AG08395 (cell line): ENCODE results near the gene NEK11.
"Not testable (repeated sequence)": the region's sequence is repeated elsewhere in the genome, so short reads cannot be mapped to it uniquely, and the experiment has no call there.

Source experiments
- DNase-seq: peaks from one replicate; pipeline ENCODE4 v3.0.0; 2012; ENCODE audit warnings: mixed read lengths, low spot score

Gene NEK11

DNA sequence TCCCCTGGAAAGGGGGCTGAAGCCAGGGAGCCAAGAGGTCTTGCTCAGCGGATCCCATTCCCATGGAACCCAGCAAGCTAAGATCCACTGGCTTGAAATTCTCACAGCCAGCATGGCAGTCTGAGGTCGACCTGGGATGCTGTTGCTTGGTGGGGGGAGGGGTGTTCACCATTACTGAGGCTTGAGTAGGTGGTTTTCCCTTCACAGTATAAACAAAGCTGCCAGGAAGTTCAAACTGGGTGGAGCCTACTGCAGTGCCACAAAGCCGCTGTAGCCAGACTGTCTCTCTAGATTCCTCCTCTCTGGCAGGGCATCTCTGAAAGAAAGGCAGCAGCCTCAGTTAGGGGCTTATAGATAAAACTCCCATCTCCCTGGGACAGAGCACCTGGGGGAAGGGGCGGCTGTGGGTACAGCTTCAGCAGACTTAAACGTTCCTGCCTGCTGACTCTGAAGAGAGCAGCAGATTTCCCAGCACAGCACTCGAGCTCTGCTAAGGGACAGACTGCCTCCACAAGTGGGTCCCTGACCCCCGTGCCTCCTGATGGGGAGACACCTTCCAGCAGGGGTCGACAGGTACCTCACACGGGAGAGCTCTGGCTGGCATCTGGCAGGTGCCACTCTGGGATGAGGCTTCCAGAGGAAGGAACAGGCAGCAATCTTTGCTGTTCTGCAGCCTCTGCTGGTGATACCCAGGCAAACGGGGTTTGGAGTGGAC is 15.8 kb downstream of the NEK11 start:
- not testable (repeated sequence) for DNase-seq

DNA sequence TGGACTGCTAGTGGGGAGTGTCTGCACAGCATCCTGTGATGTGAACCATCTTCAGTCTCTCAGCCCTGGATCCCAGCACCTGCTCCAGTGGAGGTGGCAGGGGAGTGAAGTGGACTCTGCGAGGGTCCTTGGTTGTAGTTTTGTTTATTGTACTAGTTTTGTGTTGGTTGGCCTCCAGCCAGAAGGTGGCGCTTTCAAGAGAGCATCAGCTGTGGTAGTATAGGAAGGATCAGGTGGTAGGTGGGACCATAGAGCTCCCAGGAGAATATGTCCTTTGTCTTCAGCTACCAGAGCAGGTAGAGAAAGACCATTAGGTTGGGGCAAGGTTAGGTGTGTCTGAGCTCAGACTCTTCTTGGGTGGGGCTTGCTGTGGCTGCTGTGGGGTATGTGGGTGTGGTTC is 20.9 kb downstream of the NEK11 start:
- no peak for DNase-seq

DNA sequence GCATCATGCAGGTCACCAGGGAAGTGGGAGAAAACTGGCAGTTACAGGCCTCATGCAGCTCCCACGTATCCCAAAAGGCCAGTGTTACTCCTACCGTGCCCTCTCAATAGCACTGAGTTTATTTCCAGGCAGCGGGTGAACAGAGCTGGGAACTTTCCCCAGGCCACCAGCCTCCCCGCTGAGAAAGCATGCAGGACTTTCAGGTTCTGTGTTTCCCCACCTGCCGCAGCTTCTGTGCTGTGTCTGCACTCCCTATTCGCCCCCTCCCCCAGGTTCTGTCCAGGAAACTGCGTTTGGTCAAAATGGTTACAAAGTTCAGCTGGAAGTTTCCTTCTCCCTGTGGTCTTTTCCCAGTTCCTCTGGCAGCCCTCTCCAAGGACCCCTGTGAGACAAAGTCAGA is 21.4 kb downstream of the NEK11 start:
- DNase-seq = no peak

DNA sequence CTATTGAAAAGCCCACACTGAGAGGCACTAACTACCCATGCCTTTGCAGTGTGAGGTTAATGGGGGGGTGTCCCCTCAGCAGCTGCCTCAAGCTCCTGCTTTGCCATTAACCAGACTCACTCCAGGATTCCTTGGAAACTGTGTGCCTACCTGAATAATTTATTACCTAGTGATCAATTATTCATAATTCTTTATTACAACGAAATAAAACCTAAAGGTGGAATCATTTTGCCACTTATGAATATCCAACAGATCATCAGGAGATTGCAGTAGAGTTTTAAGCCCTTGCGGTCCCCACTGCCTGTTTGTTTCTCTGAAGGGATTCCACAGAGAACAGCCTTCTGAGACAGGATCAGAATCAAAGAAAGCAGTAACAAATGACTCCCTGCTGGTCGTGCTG is 23.3 kb downstream of the NEK11 start:
- DNase-seq = no peak

DNA sequence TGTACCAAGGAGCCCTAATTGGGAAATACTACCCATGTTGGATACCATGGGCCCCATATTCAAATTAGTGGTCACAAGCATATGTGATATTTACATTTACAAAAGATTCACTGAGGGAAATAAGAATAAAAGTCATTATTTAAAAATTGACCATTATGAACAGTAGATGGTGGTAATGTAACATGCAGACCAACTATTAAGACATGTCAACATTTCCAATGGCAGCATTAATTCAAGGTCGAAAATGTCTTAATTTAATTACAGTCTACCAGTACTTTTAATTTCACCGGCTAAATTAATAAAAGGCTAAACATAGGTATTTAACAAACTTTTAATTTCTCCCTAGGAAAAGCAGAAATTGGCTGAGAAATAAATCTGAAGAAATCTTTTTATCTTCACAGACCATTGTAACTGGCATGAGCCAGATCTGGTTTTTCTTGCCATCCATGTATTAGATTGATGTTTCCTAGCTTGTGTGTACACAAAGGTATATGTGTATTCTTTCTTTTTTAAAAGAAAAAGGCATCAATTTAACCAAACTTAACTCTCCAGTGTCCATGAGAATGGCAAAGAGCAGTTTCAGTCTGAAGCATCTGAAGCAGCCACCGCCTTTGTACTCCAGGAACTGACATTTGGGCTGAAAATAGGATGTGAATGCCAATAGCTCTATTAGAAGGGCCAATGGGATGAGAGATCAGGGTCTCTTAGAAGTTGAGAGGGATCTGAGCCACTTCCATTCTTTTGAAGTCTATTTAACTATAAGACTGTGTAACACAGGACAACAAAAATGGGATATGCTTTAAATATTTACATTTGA is 26.6 kb downstream of the NEK11 start:
- DNase-seq = peak; percentile 15

DNA sequence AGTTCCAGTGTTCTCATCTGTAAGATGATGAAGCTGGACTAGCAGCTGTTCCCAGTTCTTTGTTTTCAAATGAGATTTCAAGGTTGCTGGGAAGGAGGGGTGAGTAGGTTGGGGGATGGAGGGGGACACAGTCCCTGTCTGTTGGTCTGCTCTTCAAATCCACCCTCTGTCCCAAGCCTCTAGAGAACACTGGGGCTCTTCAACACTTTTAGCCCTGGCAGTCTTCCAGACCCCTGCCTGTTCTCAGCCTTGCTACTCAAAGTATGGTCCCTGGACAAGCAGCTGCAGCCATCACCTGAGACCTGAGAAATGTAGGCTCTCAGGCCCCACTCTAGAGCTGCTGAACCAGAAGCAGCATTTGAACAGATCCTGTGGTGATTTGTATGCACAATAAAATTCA is 41.3 kb downstream of the NEK11 start:
- no peak for DNase-seq

DNA sequence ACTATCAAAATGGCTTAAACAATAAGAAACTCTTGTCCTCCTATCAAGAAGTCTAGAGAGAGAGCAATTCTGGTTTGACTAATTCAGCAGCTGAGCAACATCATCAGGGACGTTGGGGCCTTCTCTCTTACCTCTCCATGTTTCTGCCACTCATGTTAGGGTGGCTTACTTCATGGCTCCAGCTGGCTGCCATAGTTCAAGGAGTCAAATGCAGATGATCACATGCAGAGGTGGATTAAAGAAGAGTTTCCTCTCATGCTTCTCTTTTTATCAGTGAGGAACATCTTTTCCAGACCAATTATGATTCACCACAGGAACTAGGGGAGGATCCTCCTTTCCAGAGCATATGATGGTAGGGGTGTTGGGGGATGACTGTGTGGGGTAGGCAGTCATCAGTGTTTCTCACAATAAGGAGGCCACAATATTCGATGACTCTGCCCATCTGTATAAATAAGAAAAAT is 45.5 kb downstream of the NEK11 start:
- peak; percentile 44 for DNase-seq

DNA sequence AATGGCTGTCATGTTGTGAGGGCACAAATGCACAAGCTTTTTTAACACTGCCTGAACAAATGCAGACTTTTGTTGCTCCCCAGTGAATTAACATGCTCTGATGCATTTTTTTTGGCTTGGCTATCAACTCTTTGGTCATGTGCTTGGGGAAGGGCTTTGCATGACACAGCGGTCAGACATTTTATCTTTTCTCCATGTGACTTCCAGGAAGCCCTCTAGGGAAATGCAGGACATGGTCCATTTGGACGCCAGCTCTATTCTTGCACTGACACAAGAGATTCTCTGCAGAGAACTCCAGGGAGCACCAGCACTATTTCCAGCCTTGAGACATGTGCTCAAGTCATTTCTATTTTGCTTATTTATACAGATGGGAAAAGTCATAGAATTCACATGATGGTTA is 46.2 kb downstream of the NEK11 start:
- peak; percentile 44 for DNase-seq

DNA sequence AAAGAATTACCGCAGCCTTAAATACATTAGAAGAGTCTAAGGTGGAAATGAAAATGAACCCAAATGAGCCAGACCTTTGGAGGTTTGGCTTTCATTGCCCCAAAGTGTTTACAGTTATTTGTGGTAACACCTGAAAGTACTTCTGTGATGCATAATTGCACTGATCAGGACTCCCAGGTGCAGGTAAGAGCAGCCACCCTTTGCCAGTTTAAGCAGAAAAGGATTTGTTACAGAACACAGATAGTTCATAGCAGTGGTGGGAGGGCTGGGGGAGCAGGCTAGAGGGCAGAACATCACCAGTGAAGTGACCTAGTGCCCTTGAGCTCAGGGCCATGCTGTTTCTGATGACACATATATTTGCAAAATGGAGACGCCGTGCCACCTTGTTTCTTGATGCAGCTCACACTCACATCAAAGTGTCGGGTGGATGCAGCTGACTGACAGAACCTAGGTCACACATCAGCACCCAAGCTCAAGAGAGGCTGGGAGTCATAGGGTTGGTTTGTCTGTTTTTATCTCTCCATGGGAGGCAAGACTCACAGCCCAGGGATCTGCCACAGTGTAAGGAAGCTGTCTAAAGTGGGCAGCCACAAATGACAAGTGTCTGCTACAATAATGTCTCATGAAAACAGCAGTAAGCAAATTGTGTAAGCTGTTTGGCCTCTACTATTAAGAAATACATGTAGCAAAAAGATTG is 49.1 kb downstream of the NEK11 start:
- DNase-seq = no peak

DNA sequence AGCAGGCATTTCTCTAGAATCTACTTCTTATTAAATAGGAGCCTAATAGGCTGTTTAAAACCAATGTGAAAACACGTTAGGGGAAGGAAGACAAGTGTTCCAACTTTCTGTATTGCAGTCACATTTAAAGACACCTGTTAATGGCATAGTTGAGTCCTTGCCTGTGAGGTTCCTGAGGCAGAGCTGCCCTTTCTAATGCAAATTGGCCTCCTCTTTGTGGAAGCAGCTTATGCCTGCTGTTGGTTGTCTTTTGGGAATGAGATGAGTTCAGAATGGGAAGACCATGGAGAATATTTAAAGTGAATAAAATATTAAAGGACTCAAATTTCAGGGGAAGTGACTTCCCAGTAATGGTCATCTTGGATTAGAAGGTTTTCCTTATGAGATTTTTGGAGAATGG is 51.2 kb downstream of the NEK11 start:
- no peak for DNase-seq

DNA sequence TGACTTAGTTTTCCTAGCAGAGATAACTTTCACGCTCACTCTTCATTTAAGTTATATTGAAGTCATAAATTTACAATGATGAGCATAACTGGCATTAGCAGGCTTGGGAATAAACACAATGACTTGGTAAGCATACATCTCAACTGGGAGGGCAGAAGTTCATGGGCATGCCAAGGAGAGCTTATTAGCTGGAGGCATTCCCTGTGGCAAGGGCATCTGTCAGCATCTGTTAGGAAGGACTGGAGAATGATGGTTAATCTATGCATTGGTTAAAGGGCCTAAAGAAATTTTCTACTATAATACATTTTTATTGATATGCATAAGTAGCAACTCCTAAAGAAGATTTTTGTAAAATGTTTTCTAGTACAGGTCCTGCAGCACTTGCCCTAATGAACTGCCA is 52.4 kb downstream of the NEK11 start:
- DNase-seq = no peak

DNA sequence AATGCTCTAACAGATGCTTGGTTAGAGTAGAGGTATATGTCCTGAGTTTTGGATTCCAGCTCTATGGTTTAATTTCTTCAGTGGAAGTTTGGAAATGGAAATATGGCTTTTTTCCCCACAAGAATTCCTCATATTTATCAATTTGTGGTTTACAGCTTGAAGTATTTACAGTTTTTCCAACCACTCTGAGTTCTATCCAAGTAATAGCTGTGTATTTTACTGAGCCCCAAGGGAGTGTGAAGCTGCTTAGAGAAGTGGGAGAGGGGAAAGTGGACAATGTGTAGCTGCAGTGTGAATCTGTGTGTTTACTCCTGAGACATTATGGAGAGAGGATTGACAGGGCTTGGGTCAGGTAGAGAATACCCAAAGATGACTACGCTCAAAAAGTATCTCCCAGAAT is 54.5 kb downstream of the NEK11 start:
- DNase-seq = no peak

DNA sequence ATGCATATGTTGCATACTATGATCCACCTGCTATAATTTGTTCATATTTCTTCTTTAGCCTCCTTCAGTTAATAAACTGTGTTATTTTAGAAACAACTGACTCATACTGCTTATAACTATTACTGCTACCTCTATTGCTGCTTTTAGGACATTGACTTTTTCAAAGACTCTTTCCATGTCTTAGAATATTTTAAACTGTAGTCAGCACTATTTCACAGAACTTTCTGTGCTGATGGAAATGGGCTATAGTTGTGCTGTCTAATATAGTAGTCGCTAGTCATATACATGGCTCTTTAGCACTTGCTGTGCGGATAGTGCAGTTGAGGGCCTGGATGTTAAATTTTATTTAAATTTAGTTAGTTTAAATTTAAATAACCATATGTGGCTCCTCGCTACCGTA is 55.6 kb downstream of the NEK11 start:
- no peak for DNase-seq

DNA sequence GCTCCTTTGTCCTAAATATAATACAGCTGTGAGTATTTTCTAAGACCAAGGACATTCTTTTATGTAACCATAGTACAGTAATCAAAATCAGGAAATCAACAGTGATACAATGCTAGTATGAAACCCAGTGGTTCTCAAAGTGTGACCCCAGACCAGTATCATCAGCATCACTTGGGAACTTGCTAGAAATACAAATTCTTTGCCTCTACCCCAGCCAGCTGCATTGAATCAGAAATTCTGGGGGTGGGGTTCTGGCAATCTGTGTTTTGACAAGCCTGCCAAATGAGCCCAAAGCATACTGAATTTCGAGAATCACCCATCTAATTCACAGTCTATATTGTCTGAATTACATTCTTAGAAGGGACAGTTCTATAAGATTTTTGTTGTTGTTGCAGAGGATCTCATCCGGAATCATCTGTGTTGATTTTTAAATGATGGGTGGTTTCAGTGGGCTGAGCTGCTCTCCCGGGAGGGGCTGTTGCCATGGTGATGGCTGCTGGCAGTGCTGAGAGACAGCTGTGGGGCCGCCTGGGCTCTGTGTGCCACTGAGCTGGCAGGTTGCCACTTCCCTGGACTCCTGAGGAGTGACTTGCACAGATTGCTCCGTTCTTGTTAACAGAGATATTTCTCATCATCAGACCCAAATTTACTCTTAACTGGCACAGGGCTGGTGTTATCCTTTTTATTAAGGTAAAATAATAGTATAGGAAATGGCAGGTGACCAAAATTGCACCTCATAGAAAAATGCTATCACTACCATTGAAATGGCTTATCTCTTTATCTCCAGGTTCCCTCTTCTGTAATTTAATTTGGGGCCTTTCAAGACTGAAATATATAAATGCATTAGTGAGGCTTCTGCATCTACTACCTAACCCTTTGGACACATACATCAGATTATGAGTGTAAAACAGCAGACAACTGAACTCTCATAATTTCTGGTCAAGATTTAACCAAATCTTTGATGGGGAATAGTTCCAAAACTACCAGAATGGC is 56.5 kb downstream of the NEK11 start:
- peak; percentile 7 for DNase-seq

DNA sequence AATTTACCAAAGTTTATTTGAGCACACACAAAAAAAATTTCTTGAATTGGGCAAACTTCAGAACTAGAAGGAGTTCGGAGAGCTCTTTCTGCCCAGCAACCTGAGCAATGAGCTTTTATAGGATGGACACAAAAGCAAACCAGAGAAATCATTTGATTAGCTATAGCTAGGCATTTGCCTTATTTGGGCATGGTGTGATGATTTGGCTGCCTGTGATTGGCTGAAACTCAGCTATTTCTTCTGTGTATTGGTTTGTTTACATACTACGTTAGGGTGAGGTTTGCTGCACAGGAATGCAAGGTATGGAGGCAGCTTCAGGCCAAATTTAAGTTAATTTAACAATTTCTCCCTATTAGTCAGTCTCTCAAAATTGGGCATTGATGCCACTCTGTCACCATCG is 65.1 kb downstream of the NEK11 start:
- no peak for DNase-seq

DNA sequence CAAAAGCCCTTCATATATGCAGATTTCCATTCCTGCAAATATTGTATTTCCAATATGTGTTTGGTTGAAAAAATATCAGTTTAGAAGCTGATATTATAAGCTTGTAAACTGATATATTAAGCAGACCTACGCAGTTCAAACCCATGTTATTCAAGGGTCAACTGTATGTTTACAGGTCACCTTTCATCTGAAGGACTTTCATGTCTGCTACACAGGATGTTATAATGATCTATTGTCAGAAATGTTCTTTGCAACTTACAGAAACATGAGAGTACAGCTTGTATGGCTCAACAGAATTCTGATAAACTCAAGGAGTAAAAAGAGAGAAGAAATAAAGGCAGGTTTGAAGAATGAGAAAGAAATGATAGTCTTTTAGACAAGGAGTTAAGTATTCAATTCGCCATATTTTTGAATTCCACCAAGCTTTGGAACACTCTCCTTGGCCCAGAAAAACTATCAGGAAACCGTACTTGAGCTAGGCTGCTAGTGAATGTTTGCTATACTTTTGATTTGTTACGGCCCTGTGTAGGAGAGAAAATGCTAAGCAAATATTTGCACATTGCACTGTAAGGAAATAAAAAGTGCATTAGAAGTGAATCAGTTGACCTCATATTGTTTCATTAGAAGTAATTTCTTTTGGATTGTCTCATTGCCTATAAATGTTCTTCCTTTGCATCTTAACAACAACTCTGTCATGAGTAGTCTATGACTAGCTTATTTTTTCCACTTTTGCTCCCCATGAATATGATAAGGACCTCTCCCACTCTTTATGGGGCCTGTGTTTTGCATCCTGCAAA is 81.2 kb downstream of the NEK11 start:
- DNase-seq = peak; percentile 4

DNA sequence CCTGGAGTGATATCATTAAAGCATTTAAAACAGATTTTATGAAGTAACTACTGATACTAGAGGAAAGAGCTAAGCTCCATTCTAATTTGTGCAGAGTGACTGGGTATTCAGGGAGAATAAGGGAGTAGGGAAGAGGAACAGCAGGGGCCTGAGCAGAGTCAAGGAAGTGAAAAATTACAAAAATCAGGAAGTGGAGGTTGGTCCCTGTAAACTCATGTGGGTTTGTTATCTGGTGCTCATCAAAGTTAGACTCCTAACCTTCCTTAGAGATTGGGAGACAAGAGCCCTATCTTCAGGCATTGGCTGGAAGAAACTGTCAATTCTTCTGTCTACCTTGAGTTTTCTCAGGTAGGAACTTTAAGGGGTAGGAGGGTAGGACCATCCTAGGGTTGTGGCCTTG is 82.5 kb downstream of the NEK11 start:
- DNase-seq = no peak

DNA sequence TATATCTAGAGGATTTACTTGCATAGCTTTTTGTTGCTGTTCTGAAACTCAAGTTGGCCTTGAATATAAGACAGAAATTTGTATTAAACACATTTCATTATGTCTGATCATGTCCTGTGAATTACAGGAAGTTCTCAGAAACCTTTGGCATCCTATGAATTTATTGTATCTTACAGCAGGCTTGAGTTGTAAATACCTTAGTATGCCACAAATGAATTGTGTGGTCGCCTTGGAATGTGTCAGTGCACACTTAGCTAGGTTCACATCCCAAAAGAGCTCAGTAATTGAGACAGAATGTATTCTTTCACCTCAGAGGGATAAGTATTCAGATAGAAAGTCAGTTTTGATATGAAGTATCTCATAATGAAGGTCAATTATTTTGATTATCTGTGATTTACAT is 83.4 kb downstream of the NEK11 start:
- DNase-seq = peak; percentile 41

DNA sequence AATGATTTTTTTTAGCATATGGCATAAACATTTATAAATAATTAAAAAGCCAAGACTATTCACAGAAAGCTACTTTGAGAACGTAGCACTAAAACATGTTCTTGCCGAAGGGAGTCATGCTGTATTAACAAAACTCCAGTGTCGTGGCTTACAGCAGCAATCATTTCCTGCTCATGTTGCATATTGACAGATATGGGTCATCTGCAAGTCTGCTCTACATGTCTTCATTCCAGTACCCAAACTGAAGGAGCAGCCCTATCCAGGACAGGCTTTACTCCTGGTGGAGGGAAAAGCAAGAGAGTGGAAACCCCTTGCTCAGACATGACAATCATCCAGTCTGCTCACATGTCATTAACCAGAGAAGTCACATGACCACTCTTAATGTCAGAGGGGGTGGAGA is 87.6 kb downstream of the NEK11 start:
- no peak for DNase-seq

DNA sequence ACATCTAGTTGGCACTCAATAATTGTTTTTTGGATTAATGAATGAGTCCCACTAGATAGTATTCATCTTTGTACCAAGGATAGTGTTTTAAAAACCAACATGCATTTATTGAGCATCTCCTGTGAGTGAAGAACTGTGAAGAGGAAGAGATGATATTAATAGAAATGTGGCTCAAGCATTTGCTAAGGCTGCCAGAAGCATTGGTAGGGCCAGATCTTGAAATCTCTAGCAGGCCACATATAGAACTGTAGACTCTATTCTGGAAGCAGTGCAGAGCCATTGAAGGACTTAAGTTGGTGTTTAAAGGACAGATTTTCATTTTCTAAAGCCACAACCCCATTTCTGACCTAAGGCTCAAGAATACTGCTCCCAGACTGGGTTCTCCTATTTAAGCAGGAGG is 99.0 kb downstream of the NEK11 start:
- DNase-seq = no peak

DNA sequence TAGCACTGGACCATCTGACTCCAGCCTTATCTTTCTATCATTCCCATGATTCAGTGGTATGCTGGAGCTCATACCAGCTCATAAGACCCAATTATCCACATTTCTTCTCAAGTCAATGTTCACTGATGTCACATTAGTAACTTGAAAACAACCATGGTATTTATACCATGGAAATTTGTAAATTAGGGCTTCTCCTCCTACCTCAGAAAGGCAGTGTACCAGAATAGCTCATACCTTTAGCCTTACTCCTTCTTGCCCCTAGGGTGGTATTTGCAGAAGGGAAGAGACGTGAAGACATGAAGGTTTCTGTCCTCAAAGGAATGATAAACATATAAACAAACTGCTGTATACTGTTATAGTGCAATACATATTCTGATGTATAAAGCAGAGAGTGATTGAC is 114.2 kb downstream of the NEK11 start:
- no peak for DNase-seq
